ENCODE data around the gene RBM47.
"Not testable (repeated sequence)": the region's sequence is repeated elsewhere in the genome, so short reads cannot be mapped to it uniquely, and the experiment has no call there.

The RBM47 gene

GRCh38 chr4:40585201-40585799, 44.4 kb downstream of the RBM47 start:
- no peak for DNase-seq

GRCh38 chr4:40584517-40585141, 45.0 kb downstream of the RBM47 start:
- no peak for DNase-seq

GRCh38 chr4:40583850-40584439, 45.7 kb downstream of the RBM47 start:
- no peak for DNase-seq

GRCh38 chr4:40582413-40582812, 47.3 kb downstream of the RBM47 start:
- no peak for DNase-seq

- DNase-seq: no peak
Observed at GRCh38 chr4:40581254-40582140, 48.2 kb downstream of the RBM47 start.

GRCh38 chr4:40579983-40580382, 49.7 kb downstream of the RBM47 start:
- no peak for DNase-seq

- DNase-seq: no peak
Observed at GRCh38 chr4:40577588-40578253, 51.9 kb downstream of the RBM47 start.

GRCh38 chr4:40576651-40577480, 52.8 kb downstream of the RBM47 start:
- peak; percentile 71 for DNase-seq

GRCh38 chr4:40575846-40576245, 53.8 kb downstream of the RBM47 start:
- DNase-seq: no peak

GRCh38 chr4:40573593-40574311, 55.9 kb downstream of the RBM47 start:
- no peak for DNase-seq

- DNase-seq: no peak
Observed at GRCh38 chr4:40572692-40573310, 56.9 kb downstream of the RBM47 start.

GRCh38 chr4:40571208-40571607, 58.5 kb downstream of the RBM47 start:
- no peak for DNase-seq

- DNase-seq: no peak
Observed at GRCh38 chr4:40570348-40571077, 59.2 kb downstream of the RBM47 start.

- no peak for DNase-seq
Observed at GRCh38 chr4:40564815-40565483, 64.7 kb downstream of the RBM47 start.

- DNase-seq: no peak
Observed at GRCh38 chr4:40564004-40564403, 65.7 kb downstream of the RBM47 start.

GRCh38 chr4:40563401-40563800, 66.3 kb downstream of the RBM47 start:
- DNase-seq: no peak

GRCh38 chr4:40562681-40563080, 67.0 kb downstream of the RBM47 start:
- DNase-seq: no peak

- DNase-seq: no peak
Observed at GRCh38 chr4:40562208-40562607, 67.5 kb downstream of the RBM47 start.

GRCh38 chr4:40561543-40562177, 68.0 kb downstream of the RBM47 start:
- not testable (repeated sequence) for DNase-seq
